ENCODE results near the gene CFAP251. TPM values are rescaled to one million over a fixed set of nuclear protein-coding genes. Genes with fewer than 3 reads are reported as not detected.

CFAP251 gene
- total RNA-seq, 4 donors from 2014 or later, result 0.41 to 1.7 TPM; not detected in 2

GRCh38 chr12:121911824-121912585 lies 6.4 kb upstream of the CFAP251 start:
- no peak overlapping the region for H3K27ac ChIP-seq
- H3K9me3 ChIP-seq, result no peaks in the 10 kb centered on the region
- H3K4me1 ChIP-seq, result no peaks in the 10 kb centered on the region
- DNase-seq, result no peak
- H3K4me3 ChIP-seq, result no peak overlapping the region
- in situ Hi-C loops (cut with MboI; ENCODE audit: low pct_ligation_motif_present in 1 of 4, low pct_unique_long_range_greater_than_20kb in 1 of 4, low sequenced_read_pairs in 3 of 4), result loop anchor here in 1 of 4 donors (25.0 kb wide), 1 partner anchor 275 kb away; the partner anchor contains the start of gene LRRC43
- intact Hi-C loops (cut with DNase I; ENCODE audit: low total_unique reads), result no loop called here
- H3K36me3 ChIP-seq, result peaks cover 0 to 34% (median 14%) of the 10 kb centered on the region in 4 donors
- H3K27me3 ChIP-seq, result no peaks in the 10 kb centered on the region
- 88 to 100% methylated on average over 4 to 14 of the region's 14 CpGs for WGBS, 2 donors (ENCODE audit: low coverage in 1 of 2)
- no peak for TF ChIP-seq POLR2AphosphoS5 (IDR thresholded peaks at IDR 0.05)
- no peak for TF ChIP-seq EP300 (IDR thresholded peaks at IDR 0.05; ENCODE audit: low read depth)
- no peak for TF ChIP-seq CTCF (IDR thresholded peaks at IDR 0.05)
- no peak for TF ChIP-seq POLR2A (IDR thresholded peaks at IDR 0.05)

GRCh38 chr12:121915841-121916321 lies 2.5 kb upstream of the CFAP251 start:
- no peak for TF ChIP-seq POLR2A (IDR thresholded peaks at IDR 0.05)
- H3K9me3 ChIP-seq, result no peaks in the 10 kb centered on the region
- H3K27me3 ChIP-seq, result no peaks in the 10 kb centered on the region
- peaks cover 3 to 12% (median 8%) of the 10 kb centered on the region in 4 donors for H3K4me1 ChIP-seq
- 74 to 81% methylated on average over 3 to 5 of the region's 5 CpGs for WGBS, 2 donors (ENCODE audit: low coverage in 1 of 2)
- no peak overlapping the region for H3K27ac ChIP-seq
- in situ Hi-C loops (cut with MboI; ENCODE audit: low pct_ligation_motif_present in 1 of 4, low pct_unique_long_range_greater_than_20kb in 1 of 4, low sequenced_read_pairs in 3 of 4), result loop anchor here in 1 of 4 donors (25.0 kb wide), 1 partner anchor 271 kb away; the partner anchor contains the start of gene LRRC43
- H3K36me3 ChIP-seq, result peaks cover 0 to 28% (median 11%) of the 10 kb centered on the region in 4 donors
- no peak for DNase-seq
- intact Hi-C loops (cut with DNase I; ENCODE audit: low total_unique reads), result no loop called here
- H3K4me3 ChIP-seq, result no peak overlapping the region

- Histone ChIP-seq H3K36me3 (peaks cover 0 to 21% (median 10%) of the 10 kb centered on the region in 4 donors), H3K27ac (no peak overlapping the region), H3K4me1 (peaks cover 3 to 12% (median 8%) of the 10 kb centered on the region in 4 donors), H3K4me3 (no peak overlapping the region), H3K27me3 (no peaks in the 10 kb centered on the region), H3K9me3 (no peaks in the 10 kb centered on the region)
- no peak for DNase-seq
- intact Hi-C loops (cut with DNase I; ENCODE audit: low total_unique reads), result no loop called here
- in situ Hi-C loops (cut with MboI; ENCODE audit: low pct_ligation_motif_present in 1 of 4, low pct_unique_long_range_greater_than_20kb in 1 of 4, low sequenced_read_pairs in 3 of 4), result loop anchor here in 1 of 4 donors (25.0 kb wide), 1 partner anchor 271 kb away; the partner anchor contains the start of gene LRRC43
- TF ChIP-seq POLR2AphosphoS5 (IDR thresholded peaks at IDR 0.05), result no peak
- TF ChIP-seq CTCF (IDR thresholded peaks at IDR 0.05), result no peak
- TF ChIP-seq EP300 (IDR thresholded peaks at IDR 0.05; ENCODE audit: low read depth), result no peak
- TF ChIP-seq POLR2A (IDR thresholded peaks at IDR 0.05), result no peak
- 79% methylated on average over 7 of the region's 7 CpGs; no CpG with 5 or more reads in 1 of the 2 donors for WGBS, 2 donors (ENCODE audit: low coverage in 1 of 2)
Measured at GRCh38 chr12:121916719-121917118, 1.7 kb upstream of the CFAP251 start.

GRCh38 chr12:121918679-121919038 lies 267 bp downstream of the CFAP251 start:
- H3K27me3 ChIP-seq, result no peaks in the 10 kb centered on the region
- intact Hi-C loops (cut with DNase I; ENCODE audit: low total_unique reads), result no loop called here
- WGBS, 2 donors (ENCODE audit: low coverage in 1 of 2), result 32% methylated on average over 21 of the region's 22 CpGs; no CpG with 5 or more reads in 1 of the 2 donors
- H3K4me1 ChIP-seq, result peaks cover 3 to 12% (median 8%) of the 10 kb centered on the region in 4 donors
- no peak for TF ChIP-seq CTCF (IDR thresholded peaks at IDR 0.05)
- no peak for TF ChIP-seq EP300 (IDR thresholded peaks at IDR 0.05; ENCODE audit: low read depth)
- TF ChIP-seq POLR2AphosphoS5 (IDR thresholded peaks at IDR 0.05), result no peak
- TF ChIP-seq POLR2A (IDR thresholded peaks at IDR 0.05), result no peak
- no peak for DNase-seq
- in situ Hi-C loops (cut with MboI; ENCODE audit: low pct_ligation_motif_present in 1 of 4, low pct_unique_long_range_greater_than_20kb in 1 of 4, low sequenced_read_pairs in 3 of 4), result loop anchor here in 1 of 4 donors (25.0 kb wide), 1 partner anchor 269 kb away; the partner anchor contains the start of gene LRRC43
- H3K27ac ChIP-seq, result peak overlapping the region; percentile 14 to 63 (median 41)
- peak overlapping the region; percentile 20 to 56 (median 37) for H3K4me3 ChIP-seq
- H3K36me3 ChIP-seq, result peaks cover 0 to 18% (median 8%) of the 10 kb centered on the region in 4 donors
- no peaks in the 10 kb centered on the region for H3K9me3 ChIP-seq

All from transverse colon (tissue), 4 donors.